Activated CD4-positive, CD25-positive, alpha-beta regulatory T cell (primary cell): ENCODE results near the gene MARCHF3.
"Not testable (repeated sequence)": the region's sequence is repeated elsewhere in the genome, so short reads cannot be mapped to it uniquely, and the experiment has no call there.

Source experiments
- DNase-seq, 4 experiments: peaks; one replicate each; lab custom pipeline; 2025; lab: John Stamatoyannopoulos, UW

Gene MARCHF3

GRCh38 chr5:126918615-126918957, 111.8 kb downstream of the MARCHF3 start:
- DNase-seq = no peak

- no peak for DNase-seq
Observed at GRCh38 chr5:126917918-126918614, 112.3 kb downstream of the MARCHF3 start.

GRCh38 chr5:126915496-126915895, 114.9 kb downstream of the MARCHF3 start:
- DNase-seq = no peak

GRCh38 chr5:126914801-126915436, 115.4 kb downstream of the MARCHF3 start:
- DNase-seq = no peak

GRCh38 chr5:126912616-126913200, 117.7 kb downstream of the MARCHF3 start:
- DNase-seq = no peak

- DNase-seq = no peak
Observed at GRCh38 chr5:126911986-126912385, 118.4 kb downstream of the MARCHF3 start.

- no peak for DNase-seq
Observed at GRCh38 chr5:126909856-126910255, 120.5 kb downstream of the MARCHF3 start.

- not testable (repeated sequence) for DNase-seq
Observed at GRCh38 chr5:126904407-126904806, 126.0 kb downstream of the MARCHF3 start.

- no peak for DNase-seq
Observed at GRCh38 chr5:126900796-126901195, 129.6 kb downstream of the MARCHF3 start.

- no peak for DNase-seq
Observed at GRCh38 chr5:126899476-126899875, 130.9 kb downstream of the MARCHF3 start.

- DNase-seq = no peak
Observed at GRCh38 chr5:126897851-126898630, 132.3 kb downstream of the MARCHF3 start.

GRCh38 chr5:126896170-126896702, 134.1 kb downstream of the MARCHF3 start:
- no peak for DNase-seq

GRCh38 chr5:126895712-126896111, 134.6 kb downstream of the MARCHF3 start:
- DNase-seq = not testable (repeated sequence)

GRCh38 chr5:126890414-126890813, 139.9 kb downstream of the MARCHF3 start:
- not testable (repeated sequence) for DNase-seq

- DNase-seq = no peak
Observed at GRCh38 chr5:126888175-126888574, 142.2 kb downstream of the MARCHF3 start.

- DNase-seq = no peak
Observed at GRCh38 chr5:126884269-126884819, 146.0 kb downstream of the MARCHF3 start.

GRCh38 chr5:126883564-126884245, 146.7 kb downstream of the MARCHF3 start:
- DNase-seq = no peak

GRCh38 chr5:126881821-126882600, 148.3 kb downstream of the MARCHF3 start:
- no peak for DNase-seq

GRCh38 chr5:126878634-126879033, 151.7 kb downstream of the MARCHF3 start:
- no peak for DNase-seq

GRCh38 chr5:126878085-126878484, 152.3 kb downstream of the MARCHF3 start:
- DNase-seq = no peak

GRCh38 chr5:126877602-126878001, 152.8 kb downstream of the MARCHF3 start:
- no peak for DNase-seq
